Spleen (tissue), 11 donors: ENCODE results near the gene JTB. TPM values are rescaled to one million over a fixed set of nuclear protein-coding genes. Genes with fewer than 3 reads are reported as not detected.

Source experiments
- DNase-seq: peaks from one replicate; pipeline ENCODE4 v3.0.0-alpha.2; 2020
- H3K27ac ChIP-seq, 8 donors: fragments of 200-600 bp; sonication (generic) in 7 of 8; 1 replicate in 4 of 8; 2 replicates in 4 of 8; pipeline versions ENCODE4 v1.5.0 to v1.8.0; 2016 to 2021; ENCODE audit warnings: inconsistent platforms in 4 of 8, mild to moderate bottlenecking in 4 of 8, moderate library complexity in 1 of 8
- H3K27me3 ChIP-seq, 7 donors: fragments of 200-600 bp; sonication (generic) in 6 of 7; replicated peaks in 1 of 7; 1 replicate in 4 of 7; 2 replicates in 3 of 7; pipeline versions ENCODE4 v1.5.0 to v1.8.0; 2016 to 2021; ENCODE audit warnings: inconsistent platforms in 3 of 7, mild to moderate bottlenecking in 1 of 7
- H3K36me3 ChIP-seq, 6 donors: fragments of 200-600 bp; sonication (generic) in 5 of 6; 1 replicate in 4 of 6; 2 replicates in 2 of 6; pipeline versions ENCODE4 v1.5.0 to v1.8.0; 2016 to 2021; ENCODE audit warnings: inconsistent platforms in 2 of 6
- H3K4me1 ChIP-seq, 6 donors: fragments of 200-600 bp; sonication (generic) in 5 of 6; 1 replicate in 3 of 6; 2 replicates in 3 of 6; pipeline versions ENCODE4 v1.5.0 to v1.8.0; 2016 to 2021; ENCODE audit warnings: inconsistent platforms in 3 of 6
- H3K4me3 ChIP-seq, 8 donors: fragments of 200-600 bp; sonication (generic) in 7 of 8; 1 replicate in 4 of 8; 2 replicates in 4 of 8; pipeline versions ENCODE4 v1.5.0 to v1.8.0; 2016 to 2021; ENCODE audit warnings: inconsistent platforms in 4 of 8, mild to moderate bottlenecking in 4 of 8, moderate library complexity in 2 of 8
- H3K9me3 ChIP-seq, 8 donors: fragments of 200-600 bp; sonication (generic) in 7 of 8; 1 replicate in 4 of 8; 2 replicates in 4 of 8; pipeline versions ENCODE4 v1.5.0 to v1.8.0; 2016 to 2021; ENCODE audit warnings: inconsistent platforms in 4 of 8
- CTCF ChIP-seq, 11 experiments: fragments of 200-600 bp in 7 of 11; fragments of 450-650 bp in 4 of 11; sonication (generic) in 4 of 11; IDR thresholded peaks in 8 of 11; conservative IDR thresholded peaks in 3 of 11; 1 replicate in 7 of 11; 2 replicates in 4 of 11; pipeline versions ENCODE4 v1.4.0 to v1.8.0; 2016 to 2021; ENCODE audit warnings: antibody characterized with exemption in 11 of 11, inconsistent platforms in 4 of 11, mild to moderate bottlenecking in 1 of 11
- POLR2A ChIP-seq, 3 donors: fragments of 450-650 bp; IDR thresholded peaks; one replicate each; pipeline ENCODE4 v1.5.1; 2017; ENCODE audit warnings: antibody characterized with exemption in 3 of 3, mild to moderate bottlenecking in 1 of 3
- POLR2AphosphoS5 ChIP-seq, 3 donors: sonication (generic); formaldehyde crosslinking; IDR thresholded peaks; one replicate each; pipeline ENCODE4 v1.5.1; 2017; ENCODE audit warnings: antibody characterized with exemption in 3 of 3
- WGBS, 5 donors: extraction: QIAGEN DNeasy Blood & Tissue Kit in 3 of 5; methylation state at CpG; one replicate each; pipeline versions ENCODE4 v1.1.5 to v1.1.7; 2013 to 2018; 5-methylcytosine and 5-hydroxymethylcytosine counted together
- intact Hi-C: fragments of 100-400 bp; cut with DNase I; formaldehyde crosslinking; loops from one replicate; pipeline ENCODE4 v1.15.0; 2023; ENCODE audit warnings: low total_unique reads
- polyA plus RNA-seq, 3 donors: library from polyadenylated mRNA; stranded (reverse); fragments of 200-250 nt; gene quantifications; one replicate each; pipeline ENCODE4 v1.2.1, GENCODE V29; 2013
- total RNA-seq, 7 donors: library from RNA; depleted of rRNA in 3 of 7; stranded (reverse); fragments of >200 nt in 3 of 7; fragmentation: NEBNext Ultra II Directional in 4 of 7; extraction: Animal tissue kit (Norgen Biotek cat#: 25700) in 4 of 7; gene quantifications; one replicate each; pipeline versions ENCODE4 v1.1.0 to v1.2.1, GENCODE V29; 2016 to 2021
- donor health status: healthy with polysubstance abuse.
- donor health status: DM: no; HTN: no; CAD: no; lungs with moderate emphysema.
- donor health status: DM: no; HTN: no; CAD: no.
- donor health status: Bipolar disorder and iron deficiency.
- donor health status: healthy.
- donor health status: DM: no; HTN: no; CAD: no.
- donor health status: DM: yes; HTN: yes; CAD: no.

The JTB gene
- total and polyA plus RNA-seq, 10 donors = 97.9 to 243 (median 194) TPM

- H3K4me1 ChIP-seq = peaks cover 19 to 80% (median 37%) of the 10 kb centered on the region in 6 donors
- no peak overlapping the region for H3K4me3 ChIP-seq
- H3K27ac ChIP-seq = peak overlapping the region in 1 of 8 donors; percentile 27
- WGBS, 5 donors = 90 to 96% (median 91%) methylated on average over 11 of the region's 11 CpGs
- no peaks in the 10 kb centered on the region for H3K9me3 ChIP-seq
- peaks cover 0 to 82% (median 72%) of the 10 kb centered on the region in 6 donors for H3K36me3 ChIP-seq
- intact Hi-C loops = no loop called here
- DNase-seq = no peak
- TF ChIP-seq POLR2AphosphoS5 (IDR thresholded peaks at IDR 0.05) (peak in 1 of 3 donors; percentile 12), CTCF (IDR thresholded peaks at IDR 0.05 in 8 of 11, conservative IDR thresholded peaks at IDR 0.05 in 3 of 11) (no peak), POLR2A (IDR thresholded peaks at IDR 0.05) (no peak)
- no peaks in the 10 kb centered on the region for H3K27me3 ChIP-seq
These were observed 26.3 kb downstream of the JTB start for GRCh38 chr1:153951183-153951582.

- Histone ChIP-seq H3K4me1 (peaks cover 14 to 86% (median 48%) of the 10 kb centered on the region in 6 donors), H3K9me3 (no peaks in the 10 kb centered on the region), H3K36me3 (peaks cover 0 to 73% (median 64%) of the 10 kb centered on the region in 6 donors), H3K27me3 (no peaks in the 10 kb centered on the region), H3K4me3 (peak within 1 kb of the TSS; percentile 74 to 99 (median 90)), H3K27ac (peak within 1 kb of the TSS; percentile 96 to 100 (median 99))
- 6 to 12% (median 11%) methylated on average over 16 to 28 of the region's 28 CpGs for WGBS, 5 donors
- DNase-seq = peak; percentile 96
- intact Hi-C loops = no loop called here
- TF ChIP-seq POLR2AphosphoS5 (IDR thresholded peaks at IDR 0.05) (peak; percentile 76 to 89 (median 79)), POLR2A (IDR thresholded peaks at IDR 0.05) (no peak), CTCF (IDR thresholded peaks at IDR 0.05 in 8 of 11, conservative IDR thresholded peaks at IDR 0.05 in 3 of 11) (peak; percentile 92 to 99 (median 97))
These were observed 30.7 kb downstream of the JTB start, which contains the start of gene DENND4B for GRCh38 chr1:153946622-153947241. Gene DENND4B, minus strand, starts transcription at chr1:153946718. Its CDS starts 2,344 bp downstream, at chr1:153944374.

GRCh38 chr1:153945795-153946621 is 31.5 kb downstream of the JTB start:
- Histone ChIP-seq H3K4me1 (peaks cover 14 to 93% (median 49%) of the 10 kb centered on the region in 6 donors), H3K27me3 (no peaks in the 10 kb centered on the region), H3K4me3 (peak overlapping the region; percentile 74 to 99 (median 90)), H3K9me3 (no peaks in the 10 kb centered on the region), H3K36me3 (peaks cover 0 to 73% (median 64%) of the 10 kb centered on the region in 6 donors), H3K27ac (peak overlapping the region; percentile 96 to 100 (median 99))
- DNase-seq = peak; percentile 99
- TF ChIP-seq POLR2A (IDR thresholded peaks at IDR 0.05) = peak in 2 of 3 donors; percentile 14 to 20
- TF ChIP-seq CTCF (IDR thresholded peaks at IDR 0.05 in 8 of 11, conservative IDR thresholded peaks at IDR 0.05 in 3 of 11) = no peak
- TF ChIP-seq POLR2AphosphoS5 (IDR thresholded peaks at IDR 0.05) = peak; percentile 93 to 97 (median 94)
- WGBS, 5 donors = 0 to 1% (median 0%) methylated on average over 18 to 95 of the region's 95 CpGs
- intact Hi-C loops = no loop called here
